ENCODE data around the gene HOXD4.

GRCh38 chr2:176117162-176117822, 34.1 kb upstream of the HOXD4 start:
- no peak for TF ChIP-seq ZNF664 (tag by site-specific recombination; IDR thresholded peaks at IDR 0.05)
- no peak for TF ChIP-seq CTCF (tag by site-specific recombination; IDR thresholded peaks at IDR 0.05)
- no peak for TF ChIP-seq REST (tag by site-specific recombination; IDR thresholded peaks at IDR 0.05)
- TF ChIP-seq REPIN1 (tag by site-specific recombination; IDR thresholded peaks at IDR 0.05; ENCODE audit: low read depth) = no peak
- TF ChIP-seq ZNF37A (tag by site-specific recombination; IDR thresholded peaks at IDR 0.05) = no peak
- no peak for TF ChIP-seq KLF16 (tag by site-specific recombination; IDR thresholded peaks at IDR 0.05)
- no peak for TF ChIP-seq ZNF704 (tag by site-specific recombination; IDR thresholded peaks at IDR 0.05)
- TF ChIP-seq PBX3 (CRISPR knock-in tag; IDR thresholded peaks at IDR 0.05) = no peak
- no peak for TF ChIP-seq ZNF707 (tag by site-specific recombination; IDR thresholded peaks at IDR 0.05)
- TF ChIP-seq ZNF501 (tag by site-specific recombination; IDR thresholded peaks at IDR 0.05) = no peak
- TF ChIP-seq ZNF169 (tag by site-specific recombination; IDR thresholded peaks at IDR 0.05) = no peak
- TF ChIP-seq ZNF140 (tag by site-specific recombination; IDR thresholded peaks at IDR 0.05) = no peak
- TF ChIP-seq ZNF223 (tag by site-specific recombination; IDR thresholded peaks at IDR 0.05) = no peak
- no peak for TF ChIP-seq PRDM1 (tag by site-specific recombination; IDR thresholded peaks at IDR 0.05)
